ENCODE measurements around the gene RNF43. TPM values are rescaled to one million over a fixed set of nuclear protein-coding genes. Genes with fewer than 3 reads are reported as not detected.

The RNF43 gene
- polyA plus RNA-seq, 1 of the 3 experiments (the other 2 are of a cell fraction), result not detected

DNA sequence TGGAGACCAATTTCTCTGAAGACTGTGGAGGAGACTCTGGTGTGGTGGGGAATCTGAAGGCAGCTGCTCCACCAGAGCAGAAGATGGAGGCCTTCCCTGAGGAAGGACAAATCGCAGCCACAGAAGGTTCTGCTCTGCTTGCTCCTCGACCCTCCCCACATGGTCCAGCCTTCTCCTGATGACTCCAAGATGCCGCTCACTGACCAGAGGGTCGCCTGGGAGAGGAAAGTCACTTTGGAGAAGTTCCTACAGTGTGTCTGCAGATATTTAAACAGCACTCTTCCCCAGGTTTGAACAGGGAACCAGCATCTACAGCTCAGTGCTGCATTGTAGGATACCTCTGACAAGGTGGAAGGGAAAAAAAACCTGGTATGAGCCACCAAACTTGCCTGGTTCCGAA, 44.3 kb downstream of the RNF43 start (continued):
- TF ChIP-seq REST (IDR thresholded peaks at IDR 0.05; ENCODE audit: low read depth, low read length) (no peak), JUND (IDR thresholded peaks at IDR 0.05) (no peak)
- TF ChIP-seq, protein P1, sequence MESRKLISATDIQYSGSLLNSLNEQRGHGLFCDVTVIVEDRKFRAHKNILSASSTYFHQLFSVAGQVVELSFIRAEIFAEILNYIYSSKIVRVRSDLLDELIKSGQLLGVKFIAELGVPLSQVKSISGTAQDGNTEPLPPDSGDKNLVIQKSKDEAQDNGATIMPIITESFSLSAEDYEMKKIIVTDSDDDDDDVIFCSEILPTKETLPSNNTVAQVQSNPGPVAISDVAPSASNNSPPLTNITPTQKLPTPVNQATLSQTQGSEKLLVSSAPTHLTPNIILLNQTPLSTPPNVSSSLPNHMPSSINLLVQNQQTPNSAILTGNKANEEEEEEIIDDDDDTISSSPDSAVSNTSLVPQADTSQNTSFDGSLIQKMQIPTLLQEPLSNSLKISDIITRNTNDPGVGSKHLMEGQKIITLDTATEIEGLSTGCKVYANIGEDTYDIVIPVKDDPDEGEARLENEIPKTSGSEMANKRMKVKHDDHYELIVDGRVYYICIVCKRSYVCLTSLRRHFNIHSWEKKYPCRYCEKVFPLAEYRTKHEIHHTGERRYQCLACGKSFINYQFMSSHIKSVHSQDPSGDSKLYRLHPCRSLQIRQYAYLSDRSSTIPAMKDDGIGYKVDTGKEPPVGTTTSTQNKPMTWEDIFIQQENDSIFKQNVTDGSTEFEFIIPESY (IDR thresholded peaks at IDR 0.05; ENCODE audit: borderline replicate concordance, low read depth), result no peak

GRCh38 chr17:58371300-58371950, 45.9 kb downstream of the RNF43 start:
- ChIA-PET CTCF (interaction anchor here (0.8 to 5.7 kb wide), 6 partner anchors 11 to 122 kb away, joined by 3 to 21 read pairs (median 4); partner anchors contain the start of gene RNF43), POLR2A (no interaction called here)
- no peak for TF ChIP-seq FOXJ3 (CRISPR knock-in tag; IDR thresholded peaks at IDR 0.05)
- TF ChIP-seq, protein P2, sequence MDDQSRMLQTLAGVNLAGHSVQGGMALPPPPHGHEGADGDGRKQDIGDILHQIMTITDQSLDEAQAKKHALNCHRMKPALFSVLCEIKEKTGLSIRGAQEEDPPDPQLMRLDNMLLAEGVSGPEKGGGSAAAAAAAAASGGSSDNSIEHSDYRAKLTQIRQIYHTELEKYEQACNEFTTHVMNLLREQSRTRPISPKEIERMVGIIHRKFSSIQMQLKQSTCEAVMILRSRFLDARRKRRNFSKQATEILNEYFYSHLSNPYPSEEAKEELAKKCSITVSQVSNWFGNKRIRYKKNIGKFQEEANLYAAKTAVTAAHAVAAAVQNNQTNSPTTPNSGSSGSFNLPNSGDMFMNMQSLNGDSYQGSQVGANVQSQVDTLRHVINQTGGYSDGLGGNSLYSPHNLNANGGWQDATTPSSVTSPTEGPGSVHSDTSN (IDR thresholded peaks at IDR 0.05), result no peak
- no peak for TF ChIP-seq RAD21 (IDR thresholded peaks at IDR 0.05; ENCODE audit: low read length)
- TF ChIP-seq ELF1 (IDR thresholded peaks at IDR 0.05), result no peak
- TF ChIP-seq SMC3 (IDR thresholded peaks at IDR 0.05; ENCODE audit: low read depth, low read length), result no peak
- no peak for TF ChIP-seq RCOR1 (IDR thresholded peaks at IDR 0.05; ENCODE audit: low read length)
- TF ChIP-seq FOSL2 (IDR thresholded peaks at IDR 0.05; ENCODE audit: borderline replicate concordance, low read depth), result no peak
- TF ChIP-seq TEAD4 (IDR thresholded peaks at IDR 0.05; ENCODE audit: borderline replicate concordance, insufficient read depth), result no peak
- TF ChIP-seq MEF2A (IDR thresholded peaks at IDR 0.05; ENCODE audit: borderline replicate concordance, low read depth), result no peak
- no peak for TF ChIP-seq YY1 (IDR thresholded peaks at IDR 0.05; ENCODE audit: low read depth)
- TF ChIP-seq POLR2AphosphoS5 (IDR thresholded peaks at IDR 0.05; ENCODE audit: low read depth, low read length), result no peak
- TF ChIP-seq, protein P1 (IDR thresholded peaks at IDR 0.05; ENCODE audit: borderline replicate concordance, low read depth), result no peak
- no peak for TF ChIP-seq EZH2phosphoT487 (IDR thresholded peaks at IDR 0.05; ENCODE audit: borderline replicate concordance, low read depth)
- TF ChIP-seq GATA2 (CRISPR knock-in tag; IDR thresholded peaks at IDR 0.05), result no peak
- TF ChIP-seq, protein P3, sequence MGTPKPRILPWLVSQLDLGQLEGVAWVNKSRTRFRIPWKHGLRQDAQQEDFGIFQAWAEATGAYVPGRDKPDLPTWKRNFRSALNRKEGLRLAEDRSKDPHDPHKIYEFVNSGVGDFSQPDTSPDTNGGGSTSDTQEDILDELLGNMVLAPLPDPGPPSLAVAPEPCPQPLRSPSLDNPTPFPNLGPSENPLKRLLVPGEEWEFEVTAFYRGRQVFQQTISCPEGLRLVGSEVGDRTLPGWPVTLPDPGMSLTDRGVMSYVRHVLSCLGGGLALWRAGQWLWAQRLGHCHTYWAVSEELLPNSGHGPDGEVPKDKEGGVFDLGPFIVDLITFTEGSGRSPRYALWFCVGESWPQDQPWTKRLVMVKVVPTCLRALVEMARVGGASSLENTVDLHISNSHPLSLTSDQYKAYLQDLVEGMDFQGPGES (IDR thresholded peaks at IDR 0.05; ENCODE audit: low read depth, low read length), result no peak
- no peak for TF ChIP-seq NRF1 (IDR thresholded peaks at IDR 0.05; ENCODE audit: low read depth, low read length)
- no peak for TF ChIP-seq RXRA (IDR thresholded peaks at IDR 0.05; ENCODE audit: borderline replicate concordance, low read depth)
- no peak for TF ChIP-seq FOXM1 (IDR thresholded peaks at IDR 0.05; ENCODE audit: low read depth)
- TF ChIP-seq JUND (IDR thresholded peaks at IDR 0.05), result no peak
- TF ChIP-seq, protein P4, sequence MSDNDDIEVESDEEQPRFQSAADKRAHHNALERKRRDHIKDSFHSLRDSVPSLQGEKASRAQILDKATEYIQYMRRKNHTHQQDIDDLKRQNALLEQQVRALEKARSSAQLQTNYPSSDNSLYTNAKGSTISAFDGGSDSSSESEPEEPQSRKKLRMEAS (IDR thresholded peaks at IDR 0.05; ENCODE audit: low read depth), result no peak

More at GRCh38 chr17:58371300-58371950, 45.9 kb downstream of the RNF43 start:
- H3K4me2 ChIP-seq, result no peak overlapping the region
- no peak overlapping the region for H2AFZ ChIP-seq (ENCODE audit: low read depth)
- no peak for DNase-seq
- H3K27me3 ChIP-seq (ENCODE audit: insufficient read depth), result peaks cover 4% of the 10 kb centered on the region; the same call in 1 of the 2 replicates
- no peak overlapping the region for H3K9ac ChIP-seq
- H3K4me3 ChIP-seq (ENCODE audit: low read depth in 2 of 2, low read length in 1 of 2), result no peak overlapping the region
- WGBS (ENCODE audit: low lambda C conversion rate), result 21% methylated on average over 6 of the region's 6 CpGs
- H3K9me3 ChIP-seq, result no peaks in the 10 kb centered on the region
- H3K79me2 ChIP-seq (ENCODE audit: insufficient read depth), result no peaks in the 10 kb centered on the region
- no peaks in the 10 kb centered on the region for H3K9me2 ChIP-seq
- H3F3A ChIP-seq (replicated peaks; ENCODE audit: insufficient read depth), result no peaks in the 10 kb centered on the region
- no peaks in the 10 kb centered on the region for H3K36me3 ChIP-seq (replicated peaks in 1 of 2; ENCODE audit: control insufficient read depth in 1 of 2, insufficient read depth in 2 of 2, low read length in 1 of 2)
- H4K20me1 ChIP-seq (ENCODE audit: insufficient read depth), result no peaks in the 10 kb centered on the region
- no peaks in the 10 kb centered on the region for H3K4me1 ChIP-seq (ENCODE audit: control insufficient read depth in 1 of 2, insufficient read depth in 2 of 2, low read depth in 1 of 2, low read length in 1 of 2)
- no peak overlapping the region for H3K27ac ChIP-seq (ENCODE audit: low read depth in 2 of 2, low read length in 1 of 2)

All from SK-N-SH (cell line).